ENCODE measurements around the gene ZDHHC14.

DNA sequence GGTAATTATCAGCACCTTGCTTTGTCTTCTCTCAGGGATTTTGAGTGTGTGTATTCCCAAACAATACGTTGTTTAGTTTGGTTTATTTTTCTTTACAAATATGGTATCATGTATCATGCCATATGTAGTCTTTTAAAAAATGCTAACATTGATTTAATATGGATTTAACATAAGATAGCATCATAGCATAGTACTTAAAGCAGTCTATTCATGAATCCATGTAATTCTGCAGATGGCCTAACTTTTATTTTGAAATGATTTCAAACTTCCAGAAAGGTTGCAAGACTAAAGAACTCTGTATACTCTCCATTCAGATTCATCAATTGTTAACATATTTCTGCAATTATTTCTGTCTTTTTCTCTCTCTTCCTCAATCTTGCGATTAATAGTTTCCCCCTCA is 7.9 kb downstream of the ZDHHC14 start:
- TF ChIP-seq EZH2 (IDR thresholded peaks at IDR 0.05; ENCODE audit: low read length, unreplicated experiment) = no peak
- TF ChIP-seq, protein P1, sequence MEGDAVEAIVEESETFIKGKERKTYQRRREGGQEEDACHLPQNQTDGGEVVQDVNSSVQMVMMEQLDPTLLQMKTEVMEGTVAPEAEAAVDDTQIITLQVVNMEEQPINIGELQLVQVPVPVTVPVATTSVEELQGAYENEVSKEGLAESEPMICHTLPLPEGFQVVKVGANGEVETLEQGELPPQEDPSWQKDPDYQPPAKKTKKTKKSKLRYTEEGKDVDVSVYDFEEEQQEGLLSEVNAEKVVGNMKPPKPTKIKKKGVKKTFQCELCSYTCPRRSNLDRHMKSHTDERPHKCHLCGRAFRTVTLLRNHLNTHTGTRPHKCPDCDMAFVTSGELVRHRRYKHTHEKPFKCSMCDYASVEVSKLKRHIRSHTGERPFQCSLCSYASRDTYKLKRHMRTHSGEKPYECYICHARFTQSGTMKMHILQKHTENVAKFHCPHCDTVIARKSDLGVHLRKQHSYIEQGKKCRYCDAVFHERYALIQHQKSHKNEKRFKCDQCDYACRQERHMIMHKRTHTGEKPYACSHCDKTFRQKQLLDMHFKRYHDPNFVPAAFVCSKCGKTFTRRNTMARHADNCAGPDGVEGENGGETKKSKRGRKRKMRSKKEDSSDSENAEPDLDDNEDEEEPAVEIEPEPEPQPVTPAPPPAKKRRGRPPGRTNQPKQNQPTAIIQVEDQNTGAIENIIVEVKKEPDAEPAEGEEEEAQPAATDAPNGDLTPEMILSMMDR (conservative IDR thresholded peaks at IDR 0.05; ENCODE audit: low read depth, low read length) = no peak

Data from PC-3 (cell line).